ENCODE data around the gene PSMD2.
"Not testable (repeated sequence)": the region's sequence is repeated elsewhere in the genome, so short reads cannot be mapped to it uniquely, and the experiment has no call there.

Gene PSMD2

GRCh38 chr3:184339451-184340135 lies 40.6 kb downstream of the PSMD2 start:
- Histone ChIP-seq H3K4me1 (ENCODE audit: control insufficient read depth, insufficient read depth, low read length) (peaks cover 50% of the 10 kb centered on the region), H3K4me3 (ENCODE audit: low read length in 2 of 2) (peak overlapping the region in 1 of 2 donors; percentile 83), H3K36me3 (ENCODE audit: control insufficient read depth in 2 of 2, insufficient read depth in 2 of 2, low read length in 2 of 2) (peaks cover 28 to 38% of the 10 kb centered on the region in 2 donors), H3K27ac (ENCODE audit: low read length) (peak overlapping the region; percentile 98)
- not testable (repeated sequence) for H3K9me3 ChIP-seq (ENCODE audit: control insufficient read depth in 2 of 2, low read length in 2 of 2); H3K9ac ChIP-seq (ENCODE audit: low read length in 2 of 2); H3K27me3 ChIP-seq (ENCODE audit: control insufficient read depth in 1 of 2, insufficient read depth in 2 of 2, low read length in 2 of 2)

- H3K27ac ChIP-seq (ENCODE audit: low read length): peak overlapping the region; percentile 11
- H3K4me3 ChIP-seq (ENCODE audit: low read length in 2 of 2): no peak overlapping the region
- no peak overlapping the region for H3K9ac ChIP-seq (ENCODE audit: low read length in 2 of 2)
- peaks cover 28 to 36% of the 10 kb centered on the region in 2 donors for H3K36me3 ChIP-seq (ENCODE audit: control insufficient read depth in 2 of 2, insufficient read depth in 2 of 2, low read length in 2 of 2)
- no peaks in the 10 kb centered on the region for H3K27me3 ChIP-seq (ENCODE audit: control insufficient read depth in 1 of 2, insufficient read depth in 2 of 2, low read length in 2 of 2)
- no peaks in the 10 kb centered on the region for H3K9me3 ChIP-seq (ENCODE audit: control insufficient read depth in 2 of 2, low read length in 2 of 2)
- H3K4me1 ChIP-seq (ENCODE audit: control insufficient read depth, insufficient read depth, low read length): peaks cover 40% of the 10 kb centered on the region
Observed at GRCh38 chr3:184341925-184342324, 42.9 kb downstream of the PSMD2 start.

GRCh38 chr3:184343200-184343876 lies 44.3 kb downstream of the PSMD2 start:
- no peak overlapping the region for H3K9ac ChIP-seq (ENCODE audit: low read length in 2 of 2)

GRCh38 chr3:184344579-184345316 lies 45.7 kb downstream of the PSMD2 start:
- Histone ChIP-seq H3K9me3 (ENCODE audit: control insufficient read depth in 2 of 2, low read length in 2 of 2) (no peaks in the 10 kb centered on the region), H3K27ac (ENCODE audit: low read length) (no peak overlapping the region), H3K27me3 (ENCODE audit: control insufficient read depth in 1 of 2, insufficient read depth in 2 of 2, low read length in 2 of 2) (no peaks in the 10 kb centered on the region), H3K4me1 (ENCODE audit: control insufficient read depth, insufficient read depth, low read length) (peaks cover 16% of the 10 kb centered on the region), H3K9ac (ENCODE audit: low read length in 2 of 2) (no peak overlapping the region), H3K4me3 (ENCODE audit: low read length in 2 of 2) (no peak overlapping the region), H3K36me3 (ENCODE audit: control insufficient read depth in 2 of 2, insufficient read depth in 2 of 2, low read length in 2 of 2) (peaks cover 28 to 36% of the 10 kb centered on the region in 2 donors)

More at GRCh38 chr3:184343200-184343876, 44.3 kb downstream of the PSMD2 start:
- Histone ChIP-seq H3K4me3 (ENCODE audit: low read length in 2 of 2) (no peak overlapping the region), H3K4me1 (ENCODE audit: control insufficient read depth, insufficient read depth, low read length) (peaks cover 25% of the 10 kb centered on the region), H3K36me3 (ENCODE audit: control insufficient read depth in 2 of 2, insufficient read depth in 2 of 2, low read length in 2 of 2) (peaks cover 28 to 36% of the 10 kb centered on the region in 2 donors), H3K27ac (ENCODE audit: low read length) (no peak overlapping the region), H3K27me3 (ENCODE audit: control insufficient read depth in 1 of 2, insufficient read depth in 2 of 2, low read length in 2 of 2) (no peaks in the 10 kb centered on the region), H3K9me3 (ENCODE audit: control insufficient read depth in 2 of 2, low read length in 2 of 2) (no peaks in the 10 kb centered on the region)

GRCh38 chr3:184345317-184346144 lies 46.5 kb downstream of the PSMD2 start:
- H3K9ac ChIP-seq (ENCODE audit: low read length in 2 of 2): no peak overlapping the region
- H3K4me1 ChIP-seq (ENCODE audit: control insufficient read depth, insufficient read depth, low read length): peaks cover 16% of the 10 kb centered on the region
- no peak overlapping the region for H3K4me3 ChIP-seq (ENCODE audit: low read length in 2 of 2)
- H3K27me3 ChIP-seq (ENCODE audit: control insufficient read depth in 1 of 2, insufficient read depth in 2 of 2, low read length in 2 of 2): no peaks in the 10 kb centered on the region
- H3K36me3 ChIP-seq (ENCODE audit: control insufficient read depth in 2 of 2, insufficient read depth in 2 of 2, low read length in 2 of 2): peaks cover 28 to 35% of the 10 kb centered on the region in 2 donors
- H3K9me3 ChIP-seq (ENCODE audit: control insufficient read depth in 2 of 2, low read length in 2 of 2): no peaks in the 10 kb centered on the region
- H3K27ac ChIP-seq (ENCODE audit: low read length): no peak overlapping the region

GRCh38 chr3:184346480-184347190 lies 47.6 kb downstream of the PSMD2 start:
- Histone ChIP-seq H3K36me3 (ENCODE audit: control insufficient read depth in 2 of 2, insufficient read depth in 2 of 2, low read length in 2 of 2) (peaks cover 22 to 28% of the 10 kb centered on the region in 2 donors), H3K27me3 (ENCODE audit: control insufficient read depth in 1 of 2, insufficient read depth in 2 of 2, low read length in 2 of 2) (no peaks in the 10 kb centered on the region), H3K4me3 (ENCODE audit: low read length in 2 of 2) (no peak overlapping the region), H3K27ac (ENCODE audit: low read length) (no peak overlapping the region), H3K9ac (ENCODE audit: low read length in 2 of 2) (no peak overlapping the region), H3K9me3 (ENCODE audit: control insufficient read depth in 2 of 2, low read length in 2 of 2) (no peaks in the 10 kb centered on the region), H3K4me1 (ENCODE audit: control insufficient read depth, insufficient read depth, low read length) (peaks cover 9% of the 10 kb centered on the region)

GRCh38 chr3:184347321-184348056 lies 48.4 kb downstream of the PSMD2 start:
- Histone ChIP-seq H3K27me3 (ENCODE audit: control insufficient read depth in 1 of 2, insufficient read depth in 2 of 2, low read length in 2 of 2) (no peaks in the 10 kb centered on the region), H3K4me3 (ENCODE audit: low read length in 2 of 2) (no peak overlapping the region), H3K9ac (ENCODE audit: low read length in 2 of 2) (no peak overlapping the region), H3K27ac (ENCODE audit: low read length) (no peak overlapping the region), H3K9me3 (ENCODE audit: control insufficient read depth in 2 of 2, low read length in 2 of 2) (no peaks in the 10 kb centered on the region), H3K4me1 (ENCODE audit: control insufficient read depth, insufficient read depth, low read length) (peaks cover 11% of the 10 kb centered on the region), H3K36me3 (ENCODE audit: control insufficient read depth in 2 of 2, insufficient read depth in 2 of 2, low read length in 2 of 2) (peaks cover 19 to 21% of the 10 kb centered on the region in 2 donors)

GRCh38 chr3:184348057-184348382 lies 49.0 kb downstream of the PSMD2 start:
- Histone ChIP-seq H3K27ac (ENCODE audit: low read length) (no peak overlapping the region), H3K27me3 (ENCODE audit: control insufficient read depth in 1 of 2, insufficient read depth in 2 of 2, low read length in 2 of 2) (no peaks in the 10 kb centered on the region), H3K36me3 (ENCODE audit: control insufficient read depth in 2 of 2, insufficient read depth in 2 of 2, low read length in 2 of 2) (peaks cover 13 to 16% of the 10 kb centered on the region in 2 donors), H3K4me1 (ENCODE audit: control insufficient read depth, insufficient read depth, low read length) (peaks cover 11% of the 10 kb centered on the region), H3K9me3 (ENCODE audit: control insufficient read depth in 2 of 2, low read length in 2 of 2) (no peaks in the 10 kb centered on the region), H3K4me3 (ENCODE audit: low read length in 2 of 2) (no peak overlapping the region), H3K9ac (ENCODE audit: low read length in 2 of 2) (no peak overlapping the region)

GRCh38 chr3:184349563-184350470 lies 50.8 kb downstream of the PSMD2 start:
- H3K27me3 ChIP-seq (ENCODE audit: control insufficient read depth in 1 of 2, insufficient read depth in 2 of 2, low read length in 2 of 2): no peaks in the 10 kb centered on the region
- H3K4me3 ChIP-seq (ENCODE audit: low read length in 2 of 2): no peak overlapping the region
- H3K9ac ChIP-seq (ENCODE audit: low read length in 2 of 2): no peak overlapping the region
- H3K9me3 ChIP-seq (ENCODE audit: control insufficient read depth in 2 of 2, low read length in 2 of 2): no peaks in the 10 kb centered on the region
- H3K4me1 ChIP-seq (ENCODE audit: control insufficient read depth, insufficient read depth, low read length): peaks cover 9% of the 10 kb centered on the region
- H3K27ac ChIP-seq (ENCODE audit: low read length): no peak overlapping the region
- H3K36me3 ChIP-seq (ENCODE audit: control insufficient read depth in 2 of 2, insufficient read depth in 2 of 2, low read length in 2 of 2): peaks cover under 1% of the 10 kb centered on the region in 2 donors
